ENCODE results near the gene TXLNG.
A peak's percentile ranks its signal among the peaks of the same experiment; 100 is the strongest.

The TXLNG gene

DNA sequence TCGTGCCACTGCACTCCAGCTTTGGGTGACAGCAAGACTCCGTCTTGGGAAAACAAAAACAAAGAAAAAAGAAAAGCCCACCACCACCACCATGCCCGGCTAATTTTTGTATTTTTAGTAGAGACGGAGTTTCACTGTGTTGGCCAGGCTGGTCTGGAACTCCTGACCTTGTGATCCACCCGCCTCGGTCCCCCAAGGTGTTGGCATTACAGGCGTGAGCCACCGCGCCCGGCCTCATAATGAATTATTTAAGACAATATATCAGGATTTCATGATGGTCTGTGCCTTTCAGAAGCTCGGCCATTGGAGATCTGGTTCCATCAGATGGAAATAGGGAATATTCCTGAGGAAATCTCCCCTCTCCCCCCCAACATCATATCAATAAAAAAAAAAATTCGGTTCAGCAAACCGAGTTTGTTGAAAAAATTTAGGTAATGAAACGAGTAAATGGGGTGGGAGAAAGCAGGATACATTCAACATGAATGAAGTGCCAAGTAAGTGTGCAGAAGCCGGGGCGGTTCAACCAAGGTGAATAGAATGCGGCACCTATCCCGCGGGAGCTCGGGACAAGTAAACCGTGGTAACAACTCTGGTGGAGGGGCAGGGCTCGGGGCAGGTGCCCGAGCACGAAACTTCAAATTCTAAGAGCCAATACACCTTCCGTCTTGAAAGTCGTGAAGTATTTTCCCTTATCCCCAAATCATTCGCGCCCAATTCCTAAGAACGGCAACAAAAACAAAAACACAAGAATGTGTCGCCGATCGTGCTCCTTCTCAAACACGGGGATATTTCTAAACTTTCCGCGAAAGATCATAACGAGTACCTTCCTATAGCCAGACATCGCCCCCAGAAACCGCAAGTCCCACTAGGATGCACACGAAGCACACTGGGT is 773 bp upstream of the TXLNG start:
- peak; percentile 19 for DNase-seq

DNA sequence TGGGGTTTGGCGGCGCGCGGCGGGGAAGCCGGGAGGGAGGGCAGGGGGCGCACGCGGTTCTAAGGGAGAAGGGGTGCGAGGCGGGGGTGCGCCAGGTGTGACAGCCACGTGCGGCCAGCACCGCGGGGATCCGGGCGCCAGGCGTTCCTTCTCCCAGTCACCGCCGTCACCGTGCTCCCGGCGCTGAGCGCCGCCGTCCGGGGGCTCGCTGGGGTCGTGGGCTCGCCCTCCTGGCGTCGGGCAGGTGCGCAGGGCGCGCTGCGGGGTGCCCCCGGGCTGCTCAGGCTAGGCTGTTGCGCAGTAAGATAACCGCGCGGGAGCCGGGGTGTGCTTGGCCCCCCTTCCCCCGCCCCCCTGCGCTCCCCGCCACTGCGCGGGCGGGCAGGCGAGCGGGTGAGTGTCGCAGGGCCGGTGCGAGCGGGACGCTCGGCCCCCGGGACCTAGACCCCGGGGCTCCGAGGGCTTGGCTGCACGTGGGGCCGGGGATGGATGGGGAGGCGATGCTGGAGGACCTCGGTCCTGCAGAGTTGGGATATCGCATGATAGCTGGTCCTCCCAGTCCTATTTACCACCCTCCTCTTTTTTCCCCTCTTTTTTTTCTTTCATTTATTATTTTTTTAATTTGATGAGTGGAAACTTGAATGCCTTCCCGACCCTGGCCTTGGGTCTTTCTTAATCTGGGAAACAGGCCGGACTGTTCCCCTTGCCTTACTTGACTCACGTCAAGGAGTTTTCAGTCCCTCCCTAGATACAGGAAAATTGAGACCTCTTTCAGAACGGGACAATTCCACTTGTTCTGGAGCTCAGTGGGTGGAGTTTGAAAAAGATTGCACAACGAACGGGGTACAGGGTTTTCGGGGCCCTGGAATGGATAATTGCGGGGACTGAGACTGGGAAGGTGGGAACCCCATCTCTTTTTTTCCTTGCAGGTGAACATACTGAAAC is 797 bp downstream of the TXLNG start:
- DNase-seq = peak; percentile 42 to 49

DNA sequence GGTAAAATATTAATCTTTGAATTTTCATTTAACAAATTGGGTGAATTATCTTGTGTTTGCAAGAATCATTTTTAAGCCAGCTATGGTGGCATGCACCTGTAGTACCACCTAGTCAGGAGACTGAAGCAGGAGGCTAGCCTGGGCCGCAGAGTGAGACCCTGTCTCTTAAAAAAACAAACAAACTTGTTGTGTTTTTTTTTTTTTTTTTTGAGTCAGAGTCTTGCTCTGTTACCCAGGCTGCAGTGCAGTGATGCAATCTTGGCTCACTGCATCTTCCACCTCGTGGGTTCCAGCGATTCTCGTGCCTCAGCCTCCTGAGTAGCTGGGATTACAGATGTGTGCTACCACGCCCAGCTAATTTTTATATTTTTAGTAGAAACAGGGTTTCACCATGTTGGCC is 2.2 kb downstream of the TXLNG start:
- peak in 1 of 2 donors; percentile 1 for DNase-seq

DNA sequence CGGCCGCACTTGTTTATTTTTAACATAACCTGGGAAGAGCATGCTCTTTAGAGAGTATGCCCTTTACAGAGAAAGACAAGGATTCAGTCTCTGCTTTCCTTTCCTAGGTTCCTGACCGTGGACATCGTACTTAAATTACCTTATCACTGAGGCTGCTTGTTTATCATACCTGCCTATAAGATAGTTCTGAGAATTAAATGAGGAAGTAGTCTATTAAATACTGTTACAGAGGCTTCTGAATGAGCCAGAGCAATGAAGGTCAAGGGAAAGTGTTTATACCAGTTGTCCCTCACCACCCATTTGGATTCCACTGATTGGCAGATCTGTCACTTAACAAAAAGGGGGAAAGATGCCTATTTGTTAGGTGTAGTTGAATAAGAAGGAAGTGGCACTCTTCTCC is 10.0 kb downstream of the TXLNG start:
- DNase-seq = no peak

DNA sequence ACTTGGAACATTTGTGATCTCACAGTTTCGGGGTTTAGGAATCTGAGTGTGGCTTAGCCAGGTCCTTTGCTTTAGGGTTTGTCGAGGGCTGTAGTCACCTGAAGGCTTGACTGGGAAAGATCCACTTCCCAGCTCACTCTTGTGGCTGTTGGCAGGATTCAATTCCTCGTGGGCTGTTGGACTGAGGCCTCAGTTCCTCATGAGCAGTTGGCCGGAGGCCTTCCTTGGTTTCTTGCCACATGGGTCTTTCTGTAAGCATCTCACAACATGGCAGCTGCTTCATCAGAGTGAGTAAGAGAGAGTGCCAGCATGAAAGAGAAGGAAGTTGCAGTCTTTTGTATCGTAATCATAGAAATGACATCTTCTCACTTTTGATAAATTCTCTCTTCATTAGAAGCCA is 11.1 kb downstream of the TXLNG start:
- DNase-seq = no peak

DNA sequence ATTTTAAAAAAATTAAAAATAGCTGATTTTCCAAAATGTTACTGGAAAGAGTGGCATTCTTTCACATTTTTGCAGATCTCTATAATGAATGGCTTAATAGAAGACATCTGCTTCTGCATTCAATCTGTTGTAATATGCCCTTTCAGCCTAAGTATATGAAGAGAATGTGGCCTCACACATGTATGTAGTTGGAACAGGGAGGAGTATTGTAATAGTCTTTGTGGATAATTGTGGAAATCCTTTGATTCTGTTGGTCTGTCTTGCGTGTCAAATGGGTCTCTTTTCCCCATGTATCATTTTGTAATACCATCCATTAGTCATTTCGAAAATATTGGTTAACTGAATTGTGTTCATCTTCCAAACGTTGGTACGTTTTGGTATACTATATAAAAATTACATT is 11.6 kb downstream of the TXLNG start:
- DNase-seq = no peak

DNA sequence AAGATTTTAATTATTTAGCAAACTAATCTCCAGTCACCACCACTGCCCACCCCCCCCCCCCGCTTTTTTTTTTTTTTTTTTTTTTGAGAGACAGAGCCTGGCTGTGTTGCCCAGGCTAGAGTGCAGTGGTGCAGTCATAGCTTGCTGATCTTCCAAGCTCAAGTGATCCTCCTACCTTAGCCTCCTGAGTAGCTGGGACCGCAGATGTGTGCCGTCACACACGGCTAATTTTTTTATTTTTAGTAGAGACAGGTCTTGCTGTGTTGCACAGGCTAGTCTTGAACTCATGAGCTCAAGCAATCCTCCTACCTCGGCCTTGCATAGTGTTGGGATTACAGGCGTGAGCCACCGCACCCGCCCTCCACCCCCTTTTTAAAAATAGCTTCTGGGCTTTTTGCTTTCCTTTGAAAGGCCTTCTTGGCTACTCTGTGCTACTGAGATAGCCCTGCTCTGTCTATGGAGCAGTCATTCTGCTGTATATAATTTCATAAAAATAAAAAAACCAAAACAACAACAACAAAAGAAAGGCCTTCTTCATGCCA is 18.7 kb downstream of the TXLNG start:
- no peak for DNase-seq

DNA sequence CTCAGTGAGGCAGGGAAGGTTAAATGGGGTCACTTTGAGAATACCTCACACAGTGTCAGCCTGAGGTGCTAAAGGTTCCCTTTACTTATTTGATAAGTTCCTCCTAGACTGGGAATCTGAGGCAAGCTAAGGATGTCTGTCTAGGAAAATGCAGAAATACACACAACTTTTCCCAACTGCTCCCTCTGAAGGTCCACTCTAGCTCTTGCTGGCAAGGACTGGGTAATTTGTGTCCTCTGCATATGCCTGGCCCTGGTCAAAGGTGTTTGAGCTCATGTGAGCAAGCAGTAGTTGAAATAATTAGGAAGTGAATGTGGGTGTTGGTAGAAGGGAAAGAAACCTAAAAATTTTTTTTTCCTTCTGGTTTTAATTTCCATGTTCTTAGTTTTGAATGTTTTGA is 21.3 kb downstream of the TXLNG start:
- DNase-seq = no peak

DNA sequence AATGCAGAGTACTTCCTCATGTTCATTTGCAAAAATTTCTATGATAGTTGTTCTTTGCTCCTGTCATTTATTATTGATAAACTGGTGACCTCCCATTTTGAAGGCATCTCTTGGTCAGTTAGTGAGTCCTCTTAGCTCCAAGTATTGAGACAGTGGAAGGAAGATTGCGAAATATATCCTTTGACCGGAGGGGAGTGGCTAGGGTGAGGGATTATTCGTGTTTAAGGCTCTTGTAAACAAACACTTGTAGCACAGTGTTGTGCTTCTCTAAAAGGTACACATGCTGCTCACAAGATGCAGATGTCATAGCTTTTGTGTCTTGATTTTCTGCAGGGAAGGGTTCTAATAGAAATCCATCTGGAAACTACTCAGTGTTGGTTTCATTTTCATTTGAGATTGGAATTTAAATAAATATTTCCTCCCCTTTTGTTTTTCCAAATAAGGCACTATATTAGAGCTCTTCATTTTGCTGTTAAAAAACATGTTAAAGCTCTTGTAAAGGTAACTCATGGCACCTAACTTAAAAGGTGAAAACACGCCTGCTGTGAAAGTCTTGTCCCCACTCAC is 21.8 kb downstream of the TXLNG start:
- no peak for DNase-seq

DNA sequence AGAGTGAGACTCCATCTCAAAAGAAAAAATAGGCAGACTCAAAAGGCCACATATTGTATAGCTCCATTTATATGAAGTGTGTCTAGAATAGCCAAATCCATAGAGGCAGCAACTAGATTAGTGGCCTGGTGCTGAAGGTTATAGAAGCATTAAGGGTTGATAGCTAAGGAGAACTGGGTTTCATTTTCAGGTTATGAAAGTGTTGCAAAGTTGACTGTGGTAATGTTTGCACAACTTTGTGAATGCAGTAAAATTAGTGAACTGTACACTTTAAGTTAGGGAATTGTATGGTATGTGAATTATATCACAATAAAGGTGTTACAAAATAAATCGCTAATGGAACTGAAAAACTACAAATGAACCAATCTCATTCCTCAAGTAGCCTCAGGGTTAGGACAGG is 28.3 kb downstream of the TXLNG start:
- no peak for DNase-seq

DNA sequence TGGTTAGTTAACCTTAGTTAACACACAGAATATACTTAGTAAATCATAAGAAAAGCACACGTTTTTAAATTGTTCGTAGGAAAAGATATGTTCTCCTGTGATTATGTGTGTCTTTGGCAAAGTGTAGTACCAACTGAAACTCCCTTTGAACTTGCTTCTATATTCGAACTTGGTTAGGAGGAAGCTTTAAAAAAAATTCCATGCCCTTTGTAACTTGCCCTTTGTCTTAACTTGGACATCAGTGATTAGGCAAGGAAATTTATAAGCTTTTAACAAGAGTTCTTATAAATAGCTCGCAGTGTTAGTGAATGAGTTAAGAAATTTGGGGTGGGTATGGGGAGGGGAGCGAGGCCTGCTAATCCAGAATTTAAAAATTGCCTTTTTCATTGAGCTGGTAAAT is 33.4 kb downstream of the TXLNG start:
- DNase-seq = no peak

DNA sequence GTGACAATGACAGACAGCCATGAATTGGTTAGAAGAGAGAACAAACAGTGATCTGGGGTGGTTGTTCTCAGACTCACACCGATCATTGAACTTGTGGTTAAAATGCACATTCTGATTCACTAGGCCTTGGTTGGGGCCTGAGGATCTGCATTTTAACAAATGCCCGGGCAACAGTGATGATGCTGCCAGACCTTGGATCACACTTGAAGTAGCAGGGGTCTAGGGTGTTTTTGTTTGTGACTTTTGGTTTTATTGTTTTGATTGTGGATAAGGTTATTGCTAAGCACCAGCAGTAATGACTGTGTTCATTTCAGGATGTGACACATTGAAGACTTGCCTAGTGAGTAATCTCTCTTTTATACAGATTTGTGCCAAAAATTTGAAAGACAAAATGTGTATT is 36.5 kb downstream of the TXLNG start:
- no peak for DNase-seq

DNA sequence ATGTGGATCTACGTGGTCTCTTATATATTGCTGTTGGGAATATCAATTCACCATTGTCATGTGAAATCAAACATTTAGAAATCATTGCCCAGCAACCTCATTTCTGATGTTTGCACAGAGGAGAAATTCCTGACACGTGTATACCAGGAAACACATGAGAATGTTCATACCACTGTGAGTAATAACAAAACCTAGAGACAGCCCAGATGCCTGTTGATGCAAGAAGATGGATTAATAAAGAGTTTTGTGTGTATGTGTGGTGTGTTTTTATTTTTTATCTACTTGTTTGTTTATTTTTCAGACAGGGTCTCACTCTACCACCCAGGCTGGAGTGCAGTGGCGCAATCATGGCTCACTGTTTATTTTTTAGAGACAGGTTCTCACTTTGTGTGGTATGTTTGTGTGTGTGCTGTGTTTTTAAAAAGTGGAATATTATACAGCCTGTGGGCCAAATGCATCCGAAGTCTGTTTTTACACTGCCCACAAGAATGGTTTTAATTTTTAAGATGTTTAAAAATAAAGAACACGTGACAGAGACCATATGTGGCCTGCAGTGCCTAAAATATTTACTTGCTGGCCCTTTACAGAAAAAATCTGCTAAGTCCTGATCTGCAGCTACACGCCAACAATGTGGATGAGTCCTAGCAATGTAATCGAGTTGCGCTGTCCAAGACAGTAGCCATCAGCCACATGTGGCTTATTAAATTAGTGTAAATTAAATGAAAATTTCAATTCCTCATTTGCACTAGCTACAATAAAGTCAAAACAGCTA is 39.2 kb downstream of the TXLNG start:
- no peak for DNase-seq

DNA sequence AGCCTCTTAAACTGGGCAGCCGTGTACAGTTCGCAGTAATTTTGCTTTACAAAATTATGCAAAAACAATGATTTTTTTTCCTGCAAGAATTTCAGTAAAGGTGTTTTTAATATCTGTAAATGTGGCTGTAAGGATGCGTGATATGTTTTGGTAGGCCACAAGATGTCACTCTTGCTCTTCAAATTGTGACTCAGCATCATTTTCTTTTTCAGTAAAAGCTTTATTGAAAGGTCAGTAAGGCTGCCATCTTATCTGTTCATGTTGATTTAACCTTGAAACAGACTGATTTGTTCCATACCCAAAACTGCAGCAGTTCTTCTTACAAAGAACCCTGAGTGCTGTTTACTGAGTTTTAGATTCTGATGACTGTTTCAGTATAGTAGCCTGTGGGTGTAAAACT is 39.9 kb downstream of the TXLNG start:
- DNase-seq = no peak

DNA sequence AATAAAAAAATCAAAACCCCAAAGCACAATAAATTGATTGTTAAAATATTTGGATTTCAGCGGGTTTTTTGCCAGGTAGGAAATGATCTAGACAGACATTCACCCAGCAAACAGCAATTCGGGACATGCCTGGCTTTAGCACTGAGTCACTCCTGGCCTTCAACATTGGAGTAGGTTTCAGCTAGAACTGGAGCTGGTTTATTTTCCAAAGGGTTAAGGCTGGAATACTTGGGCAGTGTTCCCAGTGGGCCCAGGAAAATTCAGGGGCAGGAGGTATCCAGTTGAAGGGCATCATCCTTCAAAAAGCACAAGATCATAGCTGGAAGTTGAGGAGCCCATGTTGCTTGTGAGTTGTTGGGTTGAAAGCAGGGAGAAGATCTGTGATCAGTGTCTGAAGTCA is 41.0 kb downstream of the TXLNG start:
- DNase-seq = no peak

DNA sequence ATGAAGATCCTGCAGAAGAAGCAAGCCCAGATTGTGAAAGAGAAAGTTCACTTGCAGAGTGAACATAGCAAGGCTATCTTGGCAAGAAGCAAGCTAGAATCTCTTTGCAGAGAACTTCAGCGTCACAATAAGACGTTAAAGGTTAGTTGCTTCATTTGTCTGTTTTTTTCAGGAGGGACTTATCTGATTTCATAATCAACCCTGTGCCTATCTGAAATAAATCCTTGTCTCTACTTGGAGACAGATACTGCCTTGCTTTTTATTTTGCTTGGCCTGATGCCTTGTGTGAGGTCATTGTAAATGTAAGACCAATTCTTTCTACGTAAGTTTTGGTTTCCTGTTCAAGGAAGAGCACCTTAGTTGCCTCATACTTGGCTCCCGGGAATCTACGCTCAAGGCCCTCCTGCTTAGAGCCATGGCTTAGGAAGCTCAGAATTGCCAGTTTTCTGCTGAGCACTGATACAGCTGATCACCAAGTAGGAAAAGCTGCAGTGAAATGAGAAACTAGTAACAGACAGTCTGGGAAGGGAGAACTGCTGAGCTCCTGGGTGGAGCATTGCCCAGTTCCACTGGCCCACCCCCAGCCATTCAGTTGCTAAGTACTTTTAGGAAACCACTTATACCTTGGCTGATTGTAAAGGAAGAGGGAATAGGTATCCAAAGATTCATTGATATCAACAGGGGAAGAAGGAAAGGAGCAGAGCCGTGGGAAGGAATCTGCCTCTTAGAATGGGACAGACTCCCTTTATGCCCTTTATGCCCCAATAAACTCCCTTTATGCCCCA is 42.0 kb downstream of the TXLNG start:
- no peak for DNase-seq

DNA sequence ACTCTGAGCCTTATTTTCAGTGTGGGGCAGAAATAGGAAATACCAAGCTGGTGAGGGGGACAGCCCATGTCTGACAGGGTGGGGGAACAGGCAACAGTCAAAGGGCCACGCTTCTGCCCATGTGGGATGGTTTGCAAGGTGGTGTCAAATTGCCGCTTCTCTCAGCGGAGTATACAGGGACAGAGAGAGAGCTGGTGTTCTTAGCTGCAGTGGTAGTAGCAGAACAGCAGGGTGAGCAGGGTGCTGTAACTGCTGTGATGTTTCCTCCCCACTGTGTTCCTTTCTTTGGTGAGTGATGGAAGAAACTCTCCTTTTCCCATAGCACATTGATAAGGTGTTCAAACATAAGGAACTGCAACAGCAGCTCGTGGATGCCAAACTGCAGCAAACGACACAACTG is 46.0 kb downstream of the TXLNG start:
- no peak for DNase-seq

DNA sequence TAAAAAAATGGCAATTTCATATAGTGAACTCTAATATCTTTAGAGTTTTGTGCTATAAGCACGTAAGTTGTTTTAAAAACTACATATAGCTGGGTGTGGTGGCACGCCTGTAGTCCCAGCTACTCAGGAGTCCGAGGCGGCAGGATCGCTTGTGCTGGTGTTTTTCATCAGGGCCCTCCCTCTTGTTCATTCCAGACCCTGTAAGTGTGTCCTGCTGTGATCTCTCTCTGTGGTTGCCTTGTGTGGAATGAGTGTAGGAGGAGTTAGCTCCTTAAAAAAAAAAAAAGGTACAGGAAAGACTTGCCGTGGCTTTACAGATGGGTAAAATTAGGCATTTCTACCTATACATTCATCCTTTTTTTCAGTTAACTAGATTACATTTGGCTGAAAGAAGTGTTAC is 48.5 kb downstream of the TXLNG start:
- DNase-seq = no peak

DNA sequence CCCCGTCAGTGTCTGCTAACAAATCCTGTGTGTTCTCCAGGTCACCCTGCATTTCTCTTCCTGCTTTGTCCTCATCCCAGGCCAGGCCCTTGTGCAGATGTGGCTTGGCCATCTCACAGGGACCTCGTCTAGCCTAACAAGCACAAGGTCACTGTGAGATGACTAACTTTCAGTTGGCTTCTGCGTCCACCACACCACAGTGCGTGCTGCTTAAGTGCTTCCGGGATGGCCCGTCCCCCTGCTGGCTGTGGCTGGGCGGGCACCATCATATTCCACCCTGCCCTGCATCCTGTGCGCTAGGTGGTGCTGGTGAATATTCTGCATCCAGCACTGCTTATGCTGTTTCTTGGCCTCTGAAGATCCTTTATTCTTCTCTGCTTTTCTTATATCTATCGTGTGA is 50.1 kb downstream of the TXLNG start:
- DNase-seq = no peak

DNA sequence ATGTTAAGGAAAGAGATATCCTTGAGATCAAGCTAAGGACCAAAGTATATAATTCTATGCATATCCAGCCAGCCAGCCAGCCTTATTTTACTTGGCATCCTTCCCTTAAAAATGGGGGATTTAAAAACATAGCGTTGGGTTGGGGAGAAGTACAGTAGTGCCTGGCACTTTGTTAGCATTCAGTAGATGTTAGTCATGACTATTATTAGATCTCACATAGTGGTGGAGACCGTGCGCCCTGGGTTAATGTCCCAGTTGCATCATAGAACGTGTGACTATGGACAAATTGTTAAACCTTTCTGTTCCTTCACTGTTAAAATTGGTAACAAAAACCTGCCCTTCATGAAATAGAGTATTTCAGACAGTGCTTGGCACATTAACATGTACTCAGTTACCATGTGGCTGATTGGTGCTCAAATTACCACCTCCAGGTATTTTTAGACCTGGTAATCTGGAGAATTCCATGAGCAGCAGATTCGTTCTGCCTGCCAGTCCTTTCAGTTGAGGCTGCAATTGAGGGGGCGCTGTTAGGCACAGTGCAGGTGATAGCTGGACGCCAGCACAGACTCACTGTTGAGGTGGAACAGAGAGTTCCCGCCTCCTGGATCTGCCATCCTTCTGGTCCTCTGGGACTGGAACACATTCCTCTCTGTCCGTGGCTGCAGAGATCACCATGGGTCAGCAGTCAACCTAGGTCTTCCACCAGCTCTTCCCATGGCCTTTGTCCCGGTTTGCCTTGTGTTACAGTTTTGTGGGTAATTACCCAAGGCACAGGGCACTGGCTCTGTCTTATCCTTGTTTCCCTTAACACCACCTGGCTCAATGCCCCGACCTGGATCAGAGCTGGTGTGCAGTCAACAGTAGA is 52.2 kb downstream of the TXLNG start:
- DNase-seq = no peak
